Stimulated activated CD8-positive, alpha-beta memory T cell treated with anti-CD3 and anti-CD28 coated beads, Interleukin-7, amount 100 ng/mL, for 4 hours (primary cell): Measurements from ENCODE around the gene MBP.

Experiments
- DNase-seq, 2 donors: peaks; one replicate each; pipeline ENCODE4 v3.0.0-alpha.2; 2020; ENCODE audit warnings: low read depth in 2 of 2

MBP gene

GRCh38 chr18:77151033-77151771, 18.6 kb upstream of the MBP start:
- no peak for DNase-seq

GRCh38 chr18:77150588-77150987, 18.0 kb upstream of the MBP start:
- no peak for DNase-seq

GRCh38 chr18:77148289-77148688, 15.7 kb upstream of the MBP start:
- no peak for DNase-seq

- DNase-seq = peak in 1 of 2 donors; percentile 24
Measured at GRCh38 chr18:77147418-77147852, 14.9 kb upstream of the MBP start.

GRCh38 chr18:77146249-77147080, 13.9 kb upstream of the MBP start:
- DNase-seq = no peak

GRCh38 chr18:77145364-77145901, 12.8 kb upstream of the MBP start:
- DNase-seq = no peak

GRCh38 chr18:77144451-77145118, 12.0 kb upstream of the MBP start:
- DNase-seq = no peak

GRCh38 chr18:77144046-77144445, 11.5 kb upstream of the MBP start:
- DNase-seq = no peak

- no peak for DNase-seq
Measured at GRCh38 chr18:77143196-77143595, 10.6 kb upstream of the MBP start.

- DNase-seq = no peak
Measured at GRCh38 chr18:77141401-77142118, 9.0 kb upstream of the MBP start.

- no peak for DNase-seq
Measured at GRCh38 chr18:77140439-77141109, 8.0 kb upstream of the MBP start.

GRCh38 chr18:77140030-77140429, 7.4 kb upstream of the MBP start:
- DNase-seq = no peak

- DNase-seq = no peak
Measured at GRCh38 chr18:77139619-77140018, 7.0 kb upstream of the MBP start.

GRCh38 chr18:77138270-77138669, 5.7 kb upstream of the MBP start:
- no peak for DNase-seq

GRCh38 chr18:77137851-77138250, 5.3 kb upstream of the MBP start:
- DNase-seq = no peak

GRCh38 chr18:77136871-77137665, 4.5 kb upstream of the MBP start:
- DNase-seq = no peak

- DNase-seq = no peak
Measured at GRCh38 chr18:77136076-77136718, 3.6 kb upstream of the MBP start.

GRCh38 chr18:77135339-77136075, 2.9 kb upstream of the MBP start:
- no peak for DNase-seq

GRCh38 chr18:77134611-77135010, 2.0 kb upstream of the MBP start:
- DNase-seq = no peak
